Thyroid gland (tissue), 4 donors: Measurements from ENCODE around the gene RNF125.

Experiments
- CTCF ChIP-seq, 6 experiments: fragments of 200-600 bp in 3 of 6; fragments of 450-650 bp in 3 of 6; sonication (generic) in 3 of 6; IDR thresholded peaks; one replicate each; pipeline ENCODE4 v1.5.1; 2016 to 2019; ENCODE audit warnings: antibody characterized with exemption in 6 of 6, mild to moderate bottlenecking in 2 of 6, inconsistent platforms in 1 of 6, moderate library complexity in 1 of 6
- POLR2A ChIP-seq, 2 donors: fragments of 450-650 bp; IDR thresholded peaks; one replicate each; pipeline ENCODE4 v1.6.1; 2017; ENCODE audit warnings: antibody characterized with exemption in 2 of 2, mild to moderate bottlenecking in 2 of 2, moderate library complexity in 1 of 2

GRCh38 chr18:32067375-32068167 lies 48.9 kb downstream of the RNF125 start:
- TF ChIP-seq CTCF (IDR thresholded peaks at IDR 0.05) (no peak), POLR2A (IDR thresholded peaks at IDR 0.05) (no peak)
